Effector memory CD8-positive, alpha-beta T cell (primary cell): ENCODE measurements around the gene DAPK2.

Experiments used
- ATAC-seq: fragments of 150-1000 bp; cut with Tn5 transposase; replicated peaks from 2 replicates; pipeline ENCODE4 v1.10.0; 2021; ENCODE audit warnings: mild to moderate bottlenecking, moderate library complexity
- DNase-seq, 3 experiments: peaks; one replicate each; pipeline ENCODE4 v3.0.0; 2021
- H3K27ac Mint-ChIP-seq, 2 donors: one replicate each; pipeline ENCODE4 v1.8.0; 2022; ENCODE audit warnings: mild to moderate bottlenecking in 2 of 2, mixed read lengths in 2 of 2, moderate library complexity in 2 of 2
- H3K27me3 Mint-ChIP-seq, 2 donors: one replicate each; pipeline ENCODE4 v1.8.0; 2022; ENCODE audit warnings: mixed read lengths in 2 of 2
- H3K36me3 Mint-ChIP-seq: one replicate; pipeline ENCODE4 v1.8.0; 2022; ENCODE audit warnings: mild to moderate bottlenecking, moderate library complexity, mixed read lengths; ENCODE audit not compliant: insufficient read depth
- H3K4me1 Mint-ChIP-seq, 2 donors: one replicate each; pipeline ENCODE4 v1.8.0; 2022; ENCODE audit warnings: low read depth in 2 of 2, mixed read lengths in 2 of 2
- H3K4me3 Mint-ChIP-seq, 2 donors: one replicate each; pipeline ENCODE4 v1.8.0; 2022; ENCODE audit warnings: mild to moderate bottlenecking in 2 of 2, mixed read lengths in 2 of 2, moderate library complexity in 2 of 2
- H3K9me3 Mint-ChIP-seq, 2 donors: one replicate each; pipeline ENCODE4 v1.8.0; 2022; ENCODE audit warnings: mixed read lengths in 2 of 2

DAPK2 gene

GRCh38 chr15:64009241-64009640, 37.0 kb downstream of the DAPK2 start:
- Mint-ChIP-seq H3K4me3 (peak overlapping the region; percentile 84 to 85), H3K4me1 (peaks cover 45 to 50% of the 10 kb centered on the region in 2 donors), H3K9me3 (no peaks in the 10 kb centered on the region), H3K36me3 (peaks cover 22% of the 10 kb centered on the region), H3K27ac (peak overlapping the region; percentile 98 to 99), H3K27me3 (no peaks in the 10 kb centered on the region)
- no peak for DNase-seq
- no peak for ATAC-seq

- H3K27ac Mint-ChIP-seq: peak overlapping the region; percentile 98 to 99
- peaks cover 51% of the 10 kb centered on the region in 2 donors for H3K4me1 Mint-ChIP-seq
- no peak for ATAC-seq
- H3K36me3 Mint-ChIP-seq: peaks cover 22% of the 10 kb centered on the region
- H3K4me3 Mint-ChIP-seq: peak overlapping the region in 1 of 2 donors; percentile 54
- no peaks in the 10 kb centered on the region for H3K27me3 Mint-ChIP-seq
- H3K9me3 Mint-ChIP-seq: no peaks in the 10 kb centered on the region
- DNase-seq: no peak
Measured at GRCh38 chr15:64008177-64008576, 38.1 kb downstream of the DAPK2 start.

GRCh38 chr15:64006642-64007041, 39.6 kb downstream of the DAPK2 start:
- DNase-seq (no peak), ATAC-seq (no peak)
- peaks cover 46% of the 10 kb centered on the region in 2 donors for H3K4me1 Mint-ChIP-seq
- no peaks in the 10 kb centered on the region for H3K9me3 Mint-ChIP-seq
- H3K36me3 Mint-ChIP-seq: peaks cover 22% of the 10 kb centered on the region
- H3K4me3 Mint-ChIP-seq: no peak overlapping the region
- H3K27me3 Mint-ChIP-seq: peaks cover 0 to 3% of the 10 kb centered on the region in 2 donors
- peak overlapping the region; percentile 98 to 99 for H3K27ac Mint-ChIP-seq

GRCh38 chr15:64004587-64004986, 41.7 kb downstream of the DAPK2 start:
- no peak overlapping the region for H3K4me3 Mint-ChIP-seq
- DNase-seq (no peak), ATAC-seq (no peak)
- peaks cover 0 to 15% of the 10 kb centered on the region in 2 donors for H3K27me3 Mint-ChIP-seq
- peak overlapping the region; percentile 18 to 80 for H3K27ac Mint-ChIP-seq
- no peaks in the 10 kb centered on the region for H3K9me3 Mint-ChIP-seq
- H3K36me3 Mint-ChIP-seq: peaks cover 11% of the 10 kb centered on the region
- peaks cover 28 to 30% of the 10 kb centered on the region in 2 donors for H3K4me1 Mint-ChIP-seq

- peaks cover 6% of the 10 kb centered on the region for H3K36me3 Mint-ChIP-seq
- H3K27me3 Mint-ChIP-seq: peaks cover 0 to 15% of the 10 kb centered on the region in 2 donors
- peak overlapping the region; percentile 18 to 80 for H3K27ac Mint-ChIP-seq
- DNase-seq (no peak), ATAC-seq (peak; percentile 35)
- no peaks in the 10 kb centered on the region for H3K9me3 Mint-ChIP-seq
- H3K4me3 Mint-ChIP-seq: peak overlapping the region; percentile 0 to 54
- peaks cover 25% of the 10 kb centered on the region in 2 donors for H3K4me1 Mint-ChIP-seq
Measured at GRCh38 chr15:64004056-64004455, 42.2 kb downstream of the DAPK2 start.

GRCh38 chr15:64003182-64003581, 43.1 kb downstream of the DAPK2 start:
- no peaks in the 10 kb centered on the region for H3K9me3 Mint-ChIP-seq
- peaks cover 6% of the 10 kb centered on the region for H3K36me3 Mint-ChIP-seq
- no peak for DNase-seq
- peaks cover 17 to 23% of the 10 kb centered on the region in 2 donors for H3K4me1 Mint-ChIP-seq
- no peak overlapping the region for H3K27ac Mint-ChIP-seq
- H3K27me3 Mint-ChIP-seq: peaks cover 0 to 15% of the 10 kb centered on the region in 2 donors
- ATAC-seq: no peak
- H3K4me3 Mint-ChIP-seq: peak overlapping the region in 1 of 2 donors; percentile 4

GRCh38 chr15:64001148-64001547, 45.1 kb downstream of the DAPK2 start:
- ATAC-seq (no peak), DNase-seq (no peak)
- Mint-ChIP-seq H3K27me3 (peaks cover 0 to 15% of the 10 kb centered on the region in 2 donors), H3K27ac (no peak overlapping the region), H3K4me3 (no peak overlapping the region), H3K36me3 (peaks cover 3% of the 10 kb centered on the region), H3K9me3 (no peaks in the 10 kb centered on the region), H3K4me1 (peaks cover 16 to 25% of the 10 kb centered on the region in 2 donors)

GRCh38 chr15:64000183-64000951, 45.9 kb downstream of the DAPK2 start:
- ATAC-seq (no peak), DNase-seq (no peak)
- Mint-ChIP-seq H3K9me3 (no peaks in the 10 kb centered on the region), H3K4me3 (no peak overlapping the region), H3K36me3 (peaks cover 3% of the 10 kb centered on the region), H3K27me3 (peaks cover 0 to 15% of the 10 kb centered on the region in 2 donors), H3K27ac (no peak overlapping the region), H3K4me1 (peaks cover 15 to 27% of the 10 kb centered on the region in 2 donors)

GRCh38 chr15:63999177-63999576, 47.1 kb downstream of the DAPK2 start:
- H3K36me3 Mint-ChIP-seq: peaks cover 3% of the 10 kb centered on the region
- no peaks in the 10 kb centered on the region for H3K9me3 Mint-ChIP-seq
- peaks cover 6 to 20% of the 10 kb centered on the region in 2 donors for H3K4me1 Mint-ChIP-seq
- peak overlapping the region in 1 of 2 donors; percentile 49 for H3K27ac Mint-ChIP-seq
- H3K4me3 Mint-ChIP-seq: peak overlapping the region in 1 of 2 donors; percentile 12
- DNase-seq (no peak), ATAC-seq (no peak)
- H3K27me3 Mint-ChIP-seq: peaks cover 0 to 15% of the 10 kb centered on the region in 2 donors

GRCh38 chr15:63998489-63998888, 47.8 kb downstream of the DAPK2 start:
- H3K27ac Mint-ChIP-seq: peak overlapping the region in 1 of 2 donors; percentile 49

GRCh38 chr15:63997715-63998442, 48.4 kb downstream of the DAPK2 start:
- DNase-seq: no peak
- peaks cover 0 to 15% of the 10 kb centered on the region in 2 donors for H3K27me3 Mint-ChIP-seq
- H3K36me3 Mint-ChIP-seq: peaks cover 3% of the 10 kb centered on the region
- peaks cover 3 to 19% of the 10 kb centered on the region in 2 donors for H3K4me1 Mint-ChIP-seq
- H3K9me3 Mint-ChIP-seq: no peaks in the 10 kb centered on the region
- H3K27ac Mint-ChIP-seq: no peak overlapping the region
- no peak overlapping the region for H3K4me3 Mint-ChIP-seq
- peak; percentile 40 for ATAC-seq

More at GRCh38 chr15:63998489-63998888, 47.8 kb downstream of the DAPK2 start:
- H3K27me3 Mint-ChIP-seq: peaks cover 0 to 15% of the 10 kb centered on the region in 2 donors
- no peak for DNase-seq
- peaks cover 3 to 19% of the 10 kb centered on the region in 2 donors for H3K4me1 Mint-ChIP-seq
- peaks cover 3% of the 10 kb centered on the region for H3K36me3 Mint-ChIP-seq
- ATAC-seq: peak; percentile 81
- no peak overlapping the region for H3K4me3 Mint-ChIP-seq
- H3K9me3 Mint-ChIP-seq: no peaks in the 10 kb centered on the region

- DNase-seq: no peak
- no peak for ATAC-seq
- H3K27me3 Mint-ChIP-seq: peaks cover 0 to 15% of the 10 kb centered on the region in 2 donors
- H3K36me3 Mint-ChIP-seq: peaks cover 3% of the 10 kb centered on the region
- no peak overlapping the region for H3K4me3 Mint-ChIP-seq
- H3K27ac Mint-ChIP-seq: peak overlapping the region; percentile 51 to 65
- peaks cover 3 to 24% of the 10 kb centered on the region in 2 donors for H3K4me1 Mint-ChIP-seq
- no peaks in the 10 kb centered on the region for H3K9me3 Mint-ChIP-seq
Measured at GRCh38 chr15:63996794-63997357, 49.4 kb downstream of the DAPK2 start.

- peak overlapping the region in 1 of 2 donors; percentile 71 for H3K27ac Mint-ChIP-seq
- no peak for DNase-seq
- H3K9me3 Mint-ChIP-seq: no peaks in the 10 kb centered on the region
- no peak overlapping the region for H3K4me3 Mint-ChIP-seq
- peaks cover 6 to 27% of the 10 kb centered on the region in 2 donors for H3K4me1 Mint-ChIP-seq
- peaks cover 0 to 4% of the 10 kb centered on the region in 2 donors for H3K27me3 Mint-ChIP-seq
- H3K36me3 Mint-ChIP-seq: peaks cover 3% of the 10 kb centered on the region
- no peak for ATAC-seq
Measured at GRCh38 chr15:63995789-63996188, 50.5 kb downstream of the DAPK2 start.
